ENCODE results near the gene CAB39.
A peak's percentile ranks its signal among the peaks of the same experiment; 100 is the strongest.

CAB39 gene

DNA sequence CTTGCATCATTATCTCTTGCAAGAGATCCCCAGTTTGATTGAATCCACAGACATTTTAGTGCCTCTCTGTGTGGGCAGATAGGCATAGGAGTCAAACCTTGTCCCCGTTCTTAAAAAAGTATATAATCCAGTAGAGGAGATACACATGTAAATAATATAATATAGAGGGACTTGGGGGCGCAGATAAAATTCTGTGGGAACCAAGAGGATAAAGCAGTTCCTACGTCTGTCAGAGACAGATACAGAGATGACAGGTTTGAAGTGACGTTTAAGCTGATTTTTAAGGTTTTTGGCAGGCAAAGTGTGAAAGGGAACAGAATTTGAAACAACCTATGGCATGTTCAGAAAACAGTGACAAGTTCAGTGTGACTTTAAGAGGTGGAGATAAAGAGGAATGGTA lies 63.1 kb downstream of the CAB39 start:
- no peak for ATAC-seq (replicated peaks)
- no peak for DNase-seq
- H3K4me1 Mint-ChIP-seq (ENCODE audit: low read depth in 2 of 2): peaks cover 45 to 76% of the 10 kb centered on the region in 2 donors
- H3K27ac Mint-ChIP-seq: peak overlapping the region in 1 of 2 donors; percentile 54
- no peak overlapping the region for H3K4me3 Mint-ChIP-seq
- peaks cover 8% of the 10 kb centered on the region for H3K36me3 Mint-ChIP-seq (ENCODE audit: insufficient read depth)
- no peaks in the 10 kb centered on the region for H3K9me3 Mint-ChIP-seq
- no peaks in the 10 kb centered on the region for H3K27me3 Mint-ChIP-seq

DNA sequence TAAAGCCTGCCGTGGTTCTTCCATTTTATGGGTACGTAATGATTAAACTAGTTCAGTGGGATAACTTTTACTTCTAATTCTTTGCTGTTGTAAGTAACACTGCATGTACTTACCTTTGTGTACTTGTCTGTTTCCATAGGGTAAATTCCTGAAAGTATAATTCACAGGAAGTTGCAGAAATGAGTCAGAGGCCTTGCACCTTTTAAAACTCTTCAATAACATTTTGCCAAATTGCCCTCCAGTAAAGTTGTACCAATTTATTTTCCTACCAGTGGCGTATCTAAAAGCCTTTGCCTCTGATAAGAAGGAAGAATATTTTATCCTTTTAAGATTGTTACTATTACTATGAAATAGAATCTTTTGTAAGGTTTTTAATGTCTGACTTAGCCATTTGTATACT lies 65.1 kb downstream of the CAB39 start:
- H3K4me3 Mint-ChIP-seq: no peak overlapping the region
- H3K4me1 Mint-ChIP-seq (ENCODE audit: low read depth in 2 of 2): peaks cover 47 to 71% of the 10 kb centered on the region in 2 donors
- ATAC-seq (replicated peaks) (no peak), DNase-seq (no peak)
- no peaks in the 10 kb centered on the region for H3K9me3 Mint-ChIP-seq
- H3K27ac Mint-ChIP-seq: peak overlapping the region in 1 of 2 donors; percentile 42
- H3K27me3 Mint-ChIP-seq: no peaks in the 10 kb centered on the region
- H3K36me3 Mint-ChIP-seq (ENCODE audit: insufficient read depth): peaks cover 11% of the 10 kb centered on the region

- DNase-seq: no peak
- Mint-ChIP-seq H3K4me3 (no peak overlapping the region), H3K36me3 (ENCODE audit: insufficient read depth) (peaks cover 12% of the 10 kb centered on the region), H3K9me3 (no peaks in the 10 kb centered on the region), H3K4me1 (ENCODE audit: low read depth in 2 of 2) (peaks cover 40 to 64% of the 10 kb centered on the region in 2 donors), H3K27ac (peak overlapping the region in 1 of 2 donors; percentile 42), H3K27me3 (no peaks in the 10 kb centered on the region)
- no peak for ATAC-seq (replicated peaks)
Measured at GRCh38 chr2:230778350-230779063, 65.9 kb downstream of the CAB39 start.

- Mint-ChIP-seq H3K36me3 (ENCODE audit: insufficient read depth) (peaks cover 12% of the 10 kb centered on the region), H3K4me3 (peak overlapping the region; percentile 1 to 65), H3K9me3 (no peaks in the 10 kb centered on the region), H3K4me1 (ENCODE audit: low read depth in 2 of 2) (peaks cover 42 to 65% of the 10 kb centered on the region in 2 donors), H3K27ac (peak overlapping the region; percentile 61 to 86), H3K27me3 (no peaks in the 10 kb centered on the region)
- DNase-seq (peak in 1 of 3 experiments; percentile 7), ATAC-seq (replicated peaks) (peak; percentile 20)
Measured at GRCh38 chr2:230779126-230779525, 66.5 kb downstream of the CAB39 start.

GRCh38 chr2:230779607-230780006 lies 67.0 kb downstream of the CAB39 start:
- H3K27ac Mint-ChIP-seq: peak overlapping the region; percentile 61 to 86
- no peak for ATAC-seq (replicated peaks)
- H3K36me3 Mint-ChIP-seq (ENCODE audit: insufficient read depth): peaks cover 12% of the 10 kb centered on the region
- H3K4me3 Mint-ChIP-seq: peak overlapping the region; percentile 1 to 65
- H3K4me1 Mint-ChIP-seq (ENCODE audit: low read depth in 2 of 2): peaks cover 46 to 70% of the 10 kb centered on the region in 2 donors
- H3K27me3 Mint-ChIP-seq: no peaks in the 10 kb centered on the region
- no peak for DNase-seq
- no peaks in the 10 kb centered on the region for H3K9me3 Mint-ChIP-seq

- ATAC-seq (replicated peaks) (peak; percentile 99), DNase-seq (peak; percentile 47 to 59 (median 58))
- Mint-ChIP-seq H3K4me1 (ENCODE audit: low read depth in 2 of 2) (peaks cover 50 to 74% of the 10 kb centered on the region in 2 donors), H3K27me3 (no peaks in the 10 kb centered on the region), H3K9me3 (no peaks in the 10 kb centered on the region), H3K27ac (peak overlapping the region; percentile 47 to 84), H3K36me3 (ENCODE audit: insufficient read depth) (peaks cover 12% of the 10 kb centered on the region), H3K4me3 (peak overlapping the region; percentile 11 to 68)
Measured at GRCh38 chr2:230781130-230781797, 68.6 kb downstream of the CAB39 start.

- no peak overlapping the region for H3K27ac Mint-ChIP-seq
Measured at GRCh38 chr2:230783101-230783500, 70.5 kb downstream of the CAB39 start.

GRCh38 chr2:230784795-230785194 lies 72.2 kb downstream of the CAB39 start:
- H3K4me3 Mint-ChIP-seq: peak overlapping the region in 1 of 2 donors; percentile 14
- ATAC-seq (replicated peaks): no peak
- peaks cover 16% of the 10 kb centered on the region for H3K36me3 Mint-ChIP-seq (ENCODE audit: insufficient read depth)
- H3K4me1 Mint-ChIP-seq (ENCODE audit: low read depth in 2 of 2): peaks cover 41 to 61% of the 10 kb centered on the region in 2 donors
- no peaks in the 10 kb centered on the region for H3K27me3 Mint-ChIP-seq
- H3K27ac Mint-ChIP-seq: peak overlapping the region; percentile 69 to 75
- no peak for DNase-seq
- H3K9me3 Mint-ChIP-seq: peaks cover 3 to 10% of the 10 kb centered on the region in 2 donors

More at GRCh38 chr2:230783101-230783500, 70.5 kb downstream of the CAB39 start:
- no peak for DNase-seq
- H3K4me1 Mint-ChIP-seq (ENCODE audit: low read depth in 2 of 2): peaks cover 51 to 67% of the 10 kb centered on the region in 2 donors
- no peak for ATAC-seq (replicated peaks)
- no peaks in the 10 kb centered on the region for H3K27me3 Mint-ChIP-seq
- H3K36me3 Mint-ChIP-seq (ENCODE audit: insufficient read depth): peaks cover 12% of the 10 kb centered on the region
- H3K4me3 Mint-ChIP-seq: peak overlapping the region; percentile 30 to 68
- H3K9me3 Mint-ChIP-seq: no peaks in the 10 kb centered on the region

GRCh38 chr2:230785346-230785745 lies 72.7 kb downstream of the CAB39 start:
- peak overlapping the region in 1 of 2 donors; percentile 14 for H3K4me3 Mint-ChIP-seq
- H3K4me1 Mint-ChIP-seq (ENCODE audit: low read depth in 2 of 2): peaks cover 42 to 58% of the 10 kb centered on the region in 2 donors
- H3K36me3 Mint-ChIP-seq (ENCODE audit: insufficient read depth): peaks cover 18% of the 10 kb centered on the region
- peaks cover 3 to 10% of the 10 kb centered on the region in 2 donors for H3K9me3 Mint-ChIP-seq
- no peak for ATAC-seq (replicated peaks)
- peak overlapping the region in 1 of 2 donors; percentile 75 for H3K27ac Mint-ChIP-seq
- H3K27me3 Mint-ChIP-seq: no peaks in the 10 kb centered on the region
- DNase-seq: no peak

GRCh38 chr2:230787101-230787500 lies 74.5 kb downstream of the CAB39 start:
- peaks cover 3 to 10% of the 10 kb centered on the region in 2 donors for H3K9me3 Mint-ChIP-seq
- H3K36me3 Mint-ChIP-seq (ENCODE audit: insufficient read depth): peaks cover 21% of the 10 kb centered on the region
- no peak overlapping the region for H3K27ac Mint-ChIP-seq
- DNase-seq (no peak), ATAC-seq (replicated peaks) (no peak)
- peaks cover 31 to 53% of the 10 kb centered on the region in 2 donors for H3K4me1 Mint-ChIP-seq (ENCODE audit: low read depth in 2 of 2)
- no peaks in the 10 kb centered on the region for H3K27me3 Mint-ChIP-seq
- no peak overlapping the region for H3K4me3 Mint-ChIP-seq

DNA sequence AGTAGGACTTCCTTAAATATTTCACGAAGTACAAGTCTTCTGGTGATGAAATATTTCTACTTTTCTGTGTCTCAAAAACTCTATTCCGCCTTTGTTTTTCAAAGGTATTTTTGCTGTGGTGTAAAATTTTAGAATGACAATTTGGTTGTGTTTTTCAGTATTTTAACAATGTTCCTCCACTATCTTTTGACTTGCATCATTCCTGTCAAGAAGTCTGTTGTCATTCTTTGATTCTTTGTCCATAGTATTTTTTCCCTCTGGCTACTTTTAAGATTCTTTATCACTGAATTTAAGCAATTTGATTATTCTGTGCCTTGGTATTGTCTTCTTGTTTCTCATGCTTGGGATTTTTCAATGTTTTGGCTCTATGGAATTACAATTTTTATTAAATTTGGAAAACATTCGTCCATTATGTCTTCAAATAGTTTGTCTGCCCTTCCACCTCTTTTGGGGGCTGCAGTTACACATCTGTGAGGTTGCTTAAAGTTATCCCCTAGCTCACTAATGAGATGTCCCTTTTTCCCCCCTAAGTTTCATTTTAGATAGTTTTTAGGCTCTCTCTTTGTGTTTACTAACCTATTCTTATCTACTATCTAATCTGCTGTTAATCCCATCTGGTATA lies 76.0 kb downstream of the CAB39 start:
- peaks cover 38 to 62% of the 10 kb centered on the region in 2 donors for H3K4me1 Mint-ChIP-seq (ENCODE audit: low read depth in 2 of 2)
- H3K9me3 Mint-ChIP-seq: peaks cover 3 to 10% of the 10 kb centered on the region in 2 donors
- no peak for DNase-seq
- no peak for ATAC-seq (replicated peaks)
- no peaks in the 10 kb centered on the region for H3K27me3 Mint-ChIP-seq
- no peak overlapping the region for H3K4me3 Mint-ChIP-seq
- peak overlapping the region in 1 of 2 donors; percentile 62 for H3K27ac Mint-ChIP-seq
- H3K36me3 Mint-ChIP-seq (ENCODE audit: insufficient read depth): peaks cover 19% of the 10 kb centered on the region

DNA sequence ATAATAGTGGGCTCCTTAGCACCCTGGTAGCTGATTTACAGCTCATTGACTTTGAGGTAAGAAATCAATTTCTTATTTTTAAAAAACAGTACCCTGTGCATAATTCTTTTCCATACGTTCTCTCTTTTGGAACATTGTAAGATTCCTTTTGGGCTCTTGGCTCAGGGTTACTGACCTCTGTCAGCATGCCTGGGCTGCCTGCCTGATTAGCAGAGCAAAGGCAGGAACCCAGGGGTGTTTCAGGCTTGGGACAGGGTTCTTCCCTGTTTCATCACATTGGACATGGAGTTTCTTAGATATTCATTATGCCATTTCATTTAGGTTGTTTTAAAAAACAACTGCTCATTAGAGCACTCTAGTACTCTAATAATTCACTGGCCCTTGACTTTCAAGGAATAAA lies 78.3 kb downstream of the CAB39 start:
- Mint-ChIP-seq H3K27ac (peak overlapping the region in 1 of 2 donors; percentile 81), H3K4me1 (ENCODE audit: low read depth in 2 of 2) (peaks cover 39 to 56% of the 10 kb centered on the region in 2 donors), H3K4me3 (no peak overlapping the region), H3K9me3 (peaks cover 3 to 10% of the 10 kb centered on the region in 2 donors), H3K36me3 (ENCODE audit: insufficient read depth) (peaks cover 24% of the 10 kb centered on the region), H3K27me3 (no peaks in the 10 kb centered on the region)
- ATAC-seq (replicated peaks) (no peak), DNase-seq (no peak)

GRCh38 chr2:230793572-230794359 lies 81.1 kb downstream of the CAB39 start:
- Mint-ChIP-seq H3K4me3 (peak overlapping the region; percentile 51 to 56), H3K4me1 (ENCODE audit: low read depth in 2 of 2) (peaks cover 40 to 52% of the 10 kb centered on the region in 2 donors), H3K27ac (peak overlapping the region in 1 of 2 donors; percentile 83), H3K9me3 (peaks cover 0 to 9% of the 10 kb centered on the region in 2 donors), H3K36me3 (ENCODE audit: insufficient read depth) (peaks cover 24% of the 10 kb centered on the region), H3K27me3 (no peaks in the 10 kb centered on the region)
- peak; percentile 98 for ATAC-seq (replicated peaks)
- peak; percentile 57 to 67 (median 65) for DNase-seq

Data from effector memory CD8-positive, alpha-beta T cell (primary cell).